MM.1S (cell line): ENCODE measurements around the gene STYXL1.
"Not testable (repeated sequence)": the region's sequence is repeated elsewhere in the genome, so short reads cannot be mapped to it uniquely, and the experiment has no call there.

ENCODE experiments used
- DNase-seq: peaks from one replicate; pipeline ENCODE4 v3.0.0-alpha.2; 2015
- H2AFZ ChIP-seq: fragments of 300-600 bp; sonication (generic); 2 replicates; pipeline ENCODE4 v1.6.0; 2016; ENCODE audit warnings: antibody characterized with exemption, low read length
- H3F3A ChIP-seq: fragments of 300-600 bp; sonication (generic); 2 replicates; pipeline ENCODE4 v1.6.1; 2016; ENCODE audit warnings: mild to moderate bottlenecking, antibody characterized with exemption, low read length, moderate library complexity, mixed read lengths; ENCODE audit not compliant: insufficient read depth
- H3K27ac ChIP-seq: fragments of 300-600 bp; sonication (generic); 2 replicates; pipeline ENCODE4 v1.5.1; 2016; ENCODE audit warnings: mild to moderate bottlenecking, low read length
- H3K27me3 ChIP-seq: fragments of 300-600 bp; sonication (generic); replicated peaks from 2 replicates; pipeline ENCODE4 v1.6.0; 2016; ENCODE audit warnings: low read length; ENCODE audit not compliant: insufficient read depth
- H3K36me3 ChIP-seq: fragments of 300-600 bp; sonication (generic); replicated peaks from 2 replicates; pipeline ENCODE4 v1.6.1; 2016; ENCODE audit warnings: mild to moderate bottlenecking, low read length, mixed read lengths; ENCODE audit not compliant: insufficient read depth
- H3K4me1 ChIP-seq: fragments of 300-600 bp; sonication (generic); 2 replicates; pipeline ENCODE4 v1.6.1; 2016; ENCODE audit warnings: low read length, mixed read lengths
- H3K4me2 ChIP-seq: fragments of 300-600 bp; sonication (generic); 2 replicates; pipeline ENCODE4 v1.6.0; 2016; ENCODE audit warnings: low read depth, low read length
- H3K4me3 ChIP-seq: fragments of 300-600 bp; sonication (generic); 2 replicates; pipeline ENCODE4 v1.5.1; 2016; ENCODE audit warnings: low read length, mixed read lengths
- H3K79me2 ChIP-seq: fragments of 300-600 bp; sonication (generic); 2 replicates; pipeline ENCODE4 v1.6.1; 2016; ENCODE audit warnings: mixed run types, low read length, mixed read lengths
- H3K9ac ChIP-seq: fragments of 300-600 bp; sonication (generic); 2 replicates; pipeline ENCODE4 v1.6.1; 2016; ENCODE audit warnings: low read length, mixed read lengths
- H3K9me2 ChIP-seq: fragments of 300-600 bp; sonication (generic); replicated peaks from 2 replicates; pipeline ENCODE4 v1.6.1; 2016; ENCODE audit warnings: mild to moderate bottlenecking, low read length, mixed read lengths; ENCODE audit not compliant: insufficient read depth
- H3K9me3 ChIP-seq: fragments of 300-600 bp; sonication (generic); replicated peaks from 2 replicates; pipeline ENCODE4 v1.6.1; 2016; ENCODE audit warnings: mild to moderate bottlenecking, low read length, mixed read lengths; ENCODE audit not compliant: insufficient read depth
- H4K20me1 ChIP-seq: fragments of 300-600 bp; sonication (generic); 2 replicates; pipeline ENCODE4 v1.6.1; 2016; ENCODE audit warnings: mild to moderate bottlenecking, low read length, moderate library complexity, mixed read lengths; ENCODE audit not compliant: insufficient read depth
- EZH2 ChIP-seq: fragments of 300-600 bp; sonication (generic); optimal IDR thresholded peaks from 2 replicates; pipeline ENCODE3; 2017; ENCODE audit warnings: low read depth, mild to moderate bottlenecking, antibody characterized with exemption, low read length, mixed read lengths
- EZH2phosphoT487 ChIP-seq: fragments of 300-600 bp; sonication (generic); IDR thresholded peaks from 2 replicates; pipeline ENCODE4 v1.6.1; 2018; ENCODE audit warnings: antibody characterized with exemption, low read length
- TF ChIP-seq, protein P1 (sequence below): fragments of 300-600 bp; sonication (generic); IDR thresholded peaks from 2 replicates; pipeline ENCODE4 v1.5.1; 2016; ENCODE audit warnings: antibody characterized with exemption, low read length, mixed read lengths

The STYXL1 gene

DNA sequence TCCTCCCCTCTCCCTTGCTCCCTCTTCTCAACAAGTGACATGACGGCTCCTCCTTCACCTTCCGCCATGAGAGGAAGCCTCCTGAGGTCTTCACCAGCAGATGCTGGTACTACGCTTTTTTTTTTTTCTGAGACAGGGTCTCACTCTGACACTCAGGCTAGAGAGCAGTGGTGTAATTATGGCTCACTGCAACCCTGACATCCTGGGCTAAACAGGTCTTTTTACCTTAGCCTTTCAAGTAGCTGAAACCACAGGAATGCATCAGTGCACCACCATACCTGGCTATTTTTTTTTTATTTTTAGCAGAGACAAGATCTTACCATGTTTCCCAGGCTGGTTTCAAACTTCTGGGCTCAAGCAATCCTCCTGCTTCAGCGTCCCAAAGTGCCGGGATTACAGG is 43.7 kb upstream of the STYXL1 start:
- peak overlapping the region; percentile 3; the same call in 1 of the 2 replicates for H2AFZ ChIP-seq
- no peak overlapping the region for H3K4me2 ChIP-seq
- H3K79me2 ChIP-seq = no peaks in the 10 kb centered on the region
- H3K27me3 ChIP-seq = no peaks in the 10 kb centered on the region
- H3K9me3 ChIP-seq = no peaks in the 10 kb centered on the region
- H3F3A ChIP-seq = no peaks in the 10 kb centered on the region
- H3K9me2 ChIP-seq = no peaks in the 10 kb centered on the region
- no peak overlapping the region for H3K4me3 ChIP-seq
- no peak overlapping the region for H3K27ac ChIP-seq
- no peak overlapping the region for H3K9ac ChIP-seq
- peak; percentile 62 for DNase-seq
- TF ChIP-seq, protein P1, sequence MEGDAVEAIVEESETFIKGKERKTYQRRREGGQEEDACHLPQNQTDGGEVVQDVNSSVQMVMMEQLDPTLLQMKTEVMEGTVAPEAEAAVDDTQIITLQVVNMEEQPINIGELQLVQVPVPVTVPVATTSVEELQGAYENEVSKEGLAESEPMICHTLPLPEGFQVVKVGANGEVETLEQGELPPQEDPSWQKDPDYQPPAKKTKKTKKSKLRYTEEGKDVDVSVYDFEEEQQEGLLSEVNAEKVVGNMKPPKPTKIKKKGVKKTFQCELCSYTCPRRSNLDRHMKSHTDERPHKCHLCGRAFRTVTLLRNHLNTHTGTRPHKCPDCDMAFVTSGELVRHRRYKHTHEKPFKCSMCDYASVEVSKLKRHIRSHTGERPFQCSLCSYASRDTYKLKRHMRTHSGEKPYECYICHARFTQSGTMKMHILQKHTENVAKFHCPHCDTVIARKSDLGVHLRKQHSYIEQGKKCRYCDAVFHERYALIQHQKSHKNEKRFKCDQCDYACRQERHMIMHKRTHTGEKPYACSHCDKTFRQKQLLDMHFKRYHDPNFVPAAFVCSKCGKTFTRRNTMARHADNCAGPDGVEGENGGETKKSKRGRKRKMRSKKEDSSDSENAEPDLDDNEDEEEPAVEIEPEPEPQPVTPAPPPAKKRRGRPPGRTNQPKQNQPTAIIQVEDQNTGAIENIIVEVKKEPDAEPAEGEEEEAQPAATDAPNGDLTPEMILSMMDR = no peak
- TF ChIP-seq EZH2phosphoT487 (no peak), EZH2 (no peak)
- H3K36me3 ChIP-seq = no peaks in the 10 kb centered on the region
- no peaks in the 10 kb centered on the region for H4K20me1 ChIP-seq
- peaks cover 5% of the 10 kb centered on the region; the same call in 1 of the 2 replicates for H3K4me1 ChIP-seq

DNA sequence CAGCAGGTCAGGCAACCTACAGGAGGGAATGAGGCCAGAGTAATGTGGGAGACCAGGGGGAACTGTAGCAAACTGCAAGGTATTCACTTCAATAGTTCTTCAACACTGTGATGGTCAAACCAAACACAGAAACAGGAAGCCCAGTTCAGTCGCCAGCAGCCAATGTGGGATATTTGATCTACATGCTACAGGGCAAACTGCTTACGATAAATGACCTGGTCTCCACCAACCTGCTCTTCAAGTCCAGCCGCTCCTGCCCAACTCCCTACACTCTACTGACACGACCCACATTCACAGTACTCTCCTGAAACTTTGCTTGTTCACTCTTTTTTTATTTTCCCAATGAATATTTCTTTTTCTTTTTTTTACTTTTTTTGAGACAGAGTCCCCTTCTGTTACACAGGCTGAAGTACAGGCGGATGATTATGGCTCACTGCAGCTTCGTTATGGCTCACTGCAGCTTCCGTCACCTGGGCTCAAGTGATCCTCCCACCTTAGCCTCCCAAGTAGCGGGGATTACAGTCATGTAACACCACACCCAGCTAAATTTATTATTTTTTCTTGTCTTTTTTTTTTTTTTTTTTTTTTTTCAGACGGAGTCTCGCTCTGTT is 42.2 kb upstream of the STYXL1 start:
- H3K27me3 ChIP-seq = no peaks in the 10 kb centered on the region
- H3K9me3 ChIP-seq = no peaks in the 10 kb centered on the region
- peaks cover 5% of the 10 kb centered on the region; the same call in 1 of the 2 replicates for H3K4me1 ChIP-seq
- no peak overlapping the region for H2AFZ ChIP-seq
- no peak overlapping the region for H3K9ac ChIP-seq
- H3K9me2 ChIP-seq = no peaks in the 10 kb centered on the region
- no peak for DNase-seq
- H3K4me2 ChIP-seq = no peak overlapping the region
- H3K4me3 ChIP-seq = no peak overlapping the region
- H3K27ac ChIP-seq = no peak overlapping the region
- no peak for TF ChIP-seq EZH2phosphoT487
- no peak for TF ChIP-seq EZH2
- TF ChIP-seq, protein P1 = no peak
- H3F3A ChIP-seq = no peaks in the 10 kb centered on the region
- H3K36me3 ChIP-seq = no peaks in the 10 kb centered on the region
- H3K79me2 ChIP-seq = no peaks in the 10 kb centered on the region
- no peaks in the 10 kb centered on the region for H4K20me1 ChIP-seq

GRCh38 chr7:76087362-76087791 is 39.6 kb upstream of the STYXL1 start:
- not testable (repeated sequence) for H2AFZ ChIP-seq, H3K27ac ChIP-seq, H3K4me3 ChIP-seq, H3K9me2 ChIP-seq, H3K9ac ChIP-seq, H3K4me2 ChIP-seq, H4K20me1 ChIP-seq, H3K27me3 ChIP-seq, H3F3A ChIP-seq, DNase-seq, H3K9me3 ChIP-seq, H3K79me2 ChIP-seq, H3K4me1 ChIP-seq, H3K36me3 ChIP-seq

- H3K4me3 ChIP-seq = no peak overlapping the region
- H3K9ac ChIP-seq = no peak overlapping the region
- H2AFZ ChIP-seq = no peak overlapping the region
- 0 out of 2 replicates have a peak, but pooled peaks cover under 1% of the 10 kb centered on the region for H3K4me1 ChIP-seq
- no peaks in the 10 kb centered on the region for H4K20me1 ChIP-seq
- H3K4me2 ChIP-seq = no peak overlapping the region
- TF ChIP-seq, protein P1 = no peak
- no peak for TF ChIP-seq EZH2phosphoT487
- no peak for TF ChIP-seq EZH2
- no peak for DNase-seq
- no peaks in the 10 kb centered on the region for H3K27me3 ChIP-seq
- H3K79me2 ChIP-seq = no peaks in the 10 kb centered on the region
- no peaks in the 10 kb centered on the region for H3K9me3 ChIP-seq
- no peaks in the 10 kb centered on the region for H3K36me3 ChIP-seq
- no peaks in the 10 kb centered on the region for H3K9me2 ChIP-seq
- no peaks in the 10 kb centered on the region for H3F3A ChIP-seq
- H3K27ac ChIP-seq = no peak overlapping the region
Observed at GRCh38 chr7:76086070-76086469, 38.3 kb upstream of the STYXL1 start.

DNA sequence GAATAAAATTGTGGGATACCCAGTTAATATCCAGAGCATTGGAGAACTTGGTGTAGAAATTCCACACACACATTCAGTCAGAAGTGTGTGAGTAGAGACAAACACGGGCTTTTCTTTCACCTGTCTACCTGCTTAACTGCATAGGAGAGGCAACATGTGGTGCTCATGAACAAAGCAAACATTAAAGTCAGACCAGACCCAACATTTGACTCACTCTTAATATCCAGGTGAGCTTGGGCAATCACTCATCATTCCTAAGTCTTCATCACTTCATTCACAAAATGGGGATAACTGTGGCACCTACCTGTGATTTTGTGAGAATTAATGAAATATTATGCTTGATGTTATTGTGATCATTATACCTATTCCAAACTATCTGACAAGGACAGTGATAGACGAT is 36.3 kb upstream of the STYXL1 start:
- not testable (repeated sequence) for H3K4me1 ChIP-seq, H3K4me2 ChIP-seq

More for the DNA sequence above, 36.3 kb upstream of the STYXL1 start:
- H3K79me2 ChIP-seq, H2AFZ ChIP-seq, H3F3A ChIP-seq, H3K27me3 ChIP-seq, DNase-seq, H3K9ac ChIP-seq, H3K9me2 ChIP-seq, H4K20me1 ChIP-seq, H3K27ac ChIP-seq, H3K9me3 ChIP-seq, H3K4me3 ChIP-seq, H3K36me3 ChIP-seq: not testable (repeated sequence)
